Measurements from ENCODE around the gene HPS4.
"Not testable (repeated sequence)": the region's sequence is repeated elsewhere in the genome, so short reads cannot be mapped to it uniquely, and the experiment has no call there.

Gene HPS4

DNA sequence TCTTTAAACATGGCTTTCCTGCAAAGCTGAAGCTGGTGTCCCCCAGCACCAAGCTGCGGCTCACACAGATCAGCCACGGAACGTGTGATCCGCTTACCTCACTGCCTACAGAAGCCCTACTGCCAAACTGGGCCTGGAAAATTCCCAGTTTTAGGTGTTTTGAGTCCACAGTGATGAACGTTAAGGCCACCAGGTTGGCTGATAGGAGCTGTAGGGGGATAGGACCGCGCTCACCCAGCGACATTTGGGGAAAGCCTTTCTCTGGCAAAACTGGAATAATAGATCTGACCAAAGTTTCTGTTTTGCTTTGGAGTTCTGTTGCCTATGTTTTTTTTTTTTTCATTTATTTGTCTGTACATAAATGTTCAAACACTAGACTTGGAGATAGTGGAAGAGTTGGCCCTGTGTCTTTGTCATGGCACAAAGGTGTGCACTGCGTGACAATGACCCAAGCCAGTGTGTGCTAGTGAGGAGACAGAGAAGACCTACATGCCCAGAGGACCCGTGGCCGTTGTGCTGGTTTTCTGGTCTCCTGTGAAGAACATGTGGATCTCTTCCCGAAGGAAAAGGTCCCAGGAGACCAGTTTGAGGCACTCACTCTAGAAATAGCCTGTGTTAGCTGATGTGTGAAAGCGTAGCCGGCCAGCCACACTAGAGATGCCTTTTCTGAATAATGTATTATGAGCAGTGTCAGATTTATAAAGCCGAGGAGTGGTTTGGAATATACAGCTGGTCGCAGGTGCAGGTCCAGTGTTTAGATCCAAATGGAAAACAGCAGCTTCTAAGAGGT lies 39.5 kb downstream of the HPS4 start:
- peaks cover 5% of the 10 kb centered on the region; the same call in 1 of the 2 replicates for H3K36me3 ChIP-seq (ENCODE audit: control insufficient read depth, low read length)
- H3K9me3 ChIP-seq (ENCODE audit: control insufficient read depth, insufficient read depth, low read length), result no peaks in the 10 kb centered on the region
- H3K4me1 ChIP-seq (ENCODE audit: control insufficient read depth, low read length), result peaks cover 3% of the 10 kb centered on the region; the same call in 1 of the 2 replicates
- peaks cover 17% of the 10 kb centered on the region for H3K79me2 ChIP-seq (ENCODE audit: control insufficient read depth, low read length)
- no peaks in the 10 kb centered on the region for H3K9me2 ChIP-seq (replicated peaks; ENCODE audit: control insufficient read depth, low read length)
- H4K20me1 ChIP-seq (ENCODE audit: control insufficient read depth, insufficient read depth, low read depth, low read length), result no peaks in the 10 kb centered on the region
- no peaks in the 10 kb centered on the region for H3K27me3 ChIP-seq (ENCODE audit: control insufficient read depth, low read length)
- no peak overlapping the region for H3K4me2 ChIP-seq (ENCODE audit: low read length)
- no peak overlapping the region for H3K27ac ChIP-seq (ENCODE audit: low read depth, low read length)
- no peak overlapping the region for H3K4me3 ChIP-seq (ENCODE audit: low read length)
- no peak for TF ChIP-seq EZH2phosphoT487 (IDR thresholded peaks at IDR 0.05; ENCODE audit: borderline replicate concordance, low read length)
- TF ChIP-seq, protein P1, sequence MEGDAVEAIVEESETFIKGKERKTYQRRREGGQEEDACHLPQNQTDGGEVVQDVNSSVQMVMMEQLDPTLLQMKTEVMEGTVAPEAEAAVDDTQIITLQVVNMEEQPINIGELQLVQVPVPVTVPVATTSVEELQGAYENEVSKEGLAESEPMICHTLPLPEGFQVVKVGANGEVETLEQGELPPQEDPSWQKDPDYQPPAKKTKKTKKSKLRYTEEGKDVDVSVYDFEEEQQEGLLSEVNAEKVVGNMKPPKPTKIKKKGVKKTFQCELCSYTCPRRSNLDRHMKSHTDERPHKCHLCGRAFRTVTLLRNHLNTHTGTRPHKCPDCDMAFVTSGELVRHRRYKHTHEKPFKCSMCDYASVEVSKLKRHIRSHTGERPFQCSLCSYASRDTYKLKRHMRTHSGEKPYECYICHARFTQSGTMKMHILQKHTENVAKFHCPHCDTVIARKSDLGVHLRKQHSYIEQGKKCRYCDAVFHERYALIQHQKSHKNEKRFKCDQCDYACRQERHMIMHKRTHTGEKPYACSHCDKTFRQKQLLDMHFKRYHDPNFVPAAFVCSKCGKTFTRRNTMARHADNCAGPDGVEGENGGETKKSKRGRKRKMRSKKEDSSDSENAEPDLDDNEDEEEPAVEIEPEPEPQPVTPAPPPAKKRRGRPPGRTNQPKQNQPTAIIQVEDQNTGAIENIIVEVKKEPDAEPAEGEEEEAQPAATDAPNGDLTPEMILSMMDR (IDR thresholded peaks at IDR 0.05; ENCODE audit: low read depth, low read length, poor library complexity, severe bottlenecking), result no peak
- H3F3A ChIP-seq (ENCODE audit: control insufficient read depth, insufficient read depth), result peaks cover 6% of the 10 kb centered on the region; the same call in 1 of the 2 replicates

DNA sequence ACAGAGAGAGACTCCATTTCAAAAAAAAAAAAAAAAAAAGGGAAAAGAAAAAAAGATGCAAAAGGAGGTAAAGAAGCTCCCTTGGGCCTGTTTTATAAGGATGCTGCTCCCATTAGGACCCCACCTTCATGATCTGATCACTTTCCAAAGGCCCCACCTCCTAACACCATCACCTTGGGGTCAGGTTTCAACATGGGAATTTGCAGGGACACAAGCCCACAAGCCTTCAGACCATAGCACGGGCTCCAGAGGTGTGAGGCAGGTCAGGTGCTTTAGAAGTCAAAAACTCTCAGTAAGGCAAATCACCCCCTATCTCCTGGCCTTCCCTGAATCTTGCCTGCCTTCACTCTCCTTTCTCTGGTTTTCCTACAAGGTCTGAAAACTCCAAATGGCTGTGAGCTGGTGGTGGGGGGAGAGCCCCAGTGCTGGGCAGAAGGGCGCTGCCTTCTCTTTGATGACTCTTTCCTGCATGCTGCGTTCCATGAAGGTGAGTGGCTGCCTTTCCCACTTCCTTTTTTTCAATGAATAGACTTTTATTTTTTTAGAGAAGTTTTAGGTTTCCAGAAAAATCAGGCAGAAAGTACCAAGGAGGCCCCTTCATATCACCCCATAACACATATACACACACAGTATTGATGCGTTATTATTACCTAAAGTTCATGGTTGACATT lies 41.4 kb downstream of the HPS4 start:
- H4K20me1 ChIP-seq (ENCODE audit: control insufficient read depth, insufficient read depth, low read depth, low read length), result no peaks in the 10 kb centered on the region
- H3K36me3 ChIP-seq (ENCODE audit: control insufficient read depth, low read length), result peaks cover 3% of the 10 kb centered on the region; the same call in 1 of the 2 replicates
- peaks cover 3% of the 10 kb centered on the region; the same call in 1 of the 2 replicates for H3K4me1 ChIP-seq (ENCODE audit: control insufficient read depth, low read length)
- H3K9me3 ChIP-seq (ENCODE audit: control insufficient read depth, insufficient read depth, low read length), result no peaks in the 10 kb centered on the region
- no peak overlapping the region for H3K27ac ChIP-seq (ENCODE audit: low read depth, low read length)
- peaks cover 3% of the 10 kb centered on the region; the same call in 1 of the 2 replicates for H3F3A ChIP-seq (ENCODE audit: control insufficient read depth, insufficient read depth)
- H3K9me2 ChIP-seq (replicated peaks; ENCODE audit: control insufficient read depth, low read length), result no peaks in the 10 kb centered on the region
- no peak overlapping the region for H3K4me3 ChIP-seq (ENCODE audit: low read length)
- H3K79me2 ChIP-seq (ENCODE audit: control insufficient read depth, low read length), result peaks cover 28% of the 10 kb centered on the region
- no peak for TF ChIP-seq EZH2phosphoT487 (IDR thresholded peaks at IDR 0.05; ENCODE audit: borderline replicate concordance, low read length)
- TF ChIP-seq, protein P1 (IDR thresholded peaks at IDR 0.05; ENCODE audit: low read depth, low read length, poor library complexity, severe bottlenecking), result no peak
- H3K27me3 ChIP-seq (ENCODE audit: control insufficient read depth, low read length), result no peaks in the 10 kb centered on the region
- no peak overlapping the region for H3K4me2 ChIP-seq (ENCODE audit: low read length)

DNA sequence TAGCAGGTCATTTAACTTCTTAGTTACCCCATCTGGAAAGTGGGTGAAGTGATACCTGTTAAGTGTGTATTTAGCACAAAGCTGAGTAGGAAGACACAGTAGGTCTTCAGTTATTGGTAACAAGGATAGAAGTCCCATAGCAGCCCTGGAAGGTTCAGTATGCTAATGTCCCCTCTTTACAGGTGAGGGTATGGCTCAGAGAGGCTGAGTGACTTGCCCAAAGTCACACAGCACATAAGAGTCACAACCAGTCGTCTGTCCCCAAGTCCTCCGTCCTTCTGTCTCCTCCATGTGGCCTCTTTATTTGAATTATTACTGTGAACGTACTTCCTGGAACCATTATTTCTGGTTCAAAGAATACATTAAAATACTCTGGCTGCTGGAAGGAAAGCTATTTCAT lies 44.0 kb downstream of the HPS4 start:
- H4K20me1 ChIP-seq (ENCODE audit: control insufficient read depth, insufficient read depth, low read depth, low read length), result no peaks in the 10 kb centered on the region
- H3K9me3 ChIP-seq (ENCODE audit: control insufficient read depth, insufficient read depth, low read length), result no peaks in the 10 kb centered on the region
- no peak overlapping the region for H3K4me3 ChIP-seq (ENCODE audit: low read length)
- H3K27me3 ChIP-seq (ENCODE audit: control insufficient read depth, low read length), result no peaks in the 10 kb centered on the region
- H3K9me2 ChIP-seq (replicated peaks; ENCODE audit: control insufficient read depth, low read length), result no peaks in the 10 kb centered on the region
- no peak overlapping the region for H3K4me2 ChIP-seq (ENCODE audit: low read length)
- H3K4me1 ChIP-seq (ENCODE audit: control insufficient read depth, low read length), result peaks cover 3% of the 10 kb centered on the region; the same call in 1 of the 2 replicates
- no peak overlapping the region for H3K27ac ChIP-seq (ENCODE audit: low read depth, low read length)
- H3K79me2 ChIP-seq (ENCODE audit: control insufficient read depth, low read length), result peaks cover 46% of the 10 kb centered on the region
- peaks cover 3% of the 10 kb centered on the region; the same call in 1 of the 2 replicates for H3F3A ChIP-seq (ENCODE audit: control insufficient read depth, insufficient read depth)
- TF ChIP-seq, protein P1 (IDR thresholded peaks at IDR 0.05; ENCODE audit: low read depth, low read length, poor library complexity, severe bottlenecking), result no peak
- no peak for TF ChIP-seq EZH2phosphoT487 (IDR thresholded peaks at IDR 0.05; ENCODE audit: borderline replicate concordance, low read length)
- H3K36me3 ChIP-seq (ENCODE audit: control insufficient read depth, low read length), result peaks cover 8% of the 10 kb centered on the region

DNA sequence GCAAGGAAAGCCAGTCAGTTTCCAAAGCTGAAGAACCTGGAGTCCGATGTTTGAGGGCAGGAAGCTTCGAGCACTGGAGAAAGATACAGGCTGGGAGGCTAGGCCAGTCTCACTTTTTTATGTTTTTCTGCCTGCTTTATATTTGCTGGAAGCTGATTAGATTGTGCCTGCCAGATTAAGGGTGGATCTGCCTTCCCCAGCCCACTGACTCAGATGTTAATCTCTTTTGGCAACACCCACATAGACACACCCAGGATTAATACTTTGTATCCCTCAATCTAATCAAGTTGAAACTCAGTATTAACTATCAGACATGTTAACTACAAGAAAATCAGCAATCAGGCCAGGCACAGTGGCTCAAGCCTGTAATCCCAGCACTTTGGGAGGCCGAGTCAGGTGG lies 44.8 kb downstream of the HPS4 start:
- Histone ChIP-seq H3K36me3 (ENCODE audit: control insufficient read depth, low read length) (peaks cover 16% of the 10 kb centered on the region), H3K79me2 (ENCODE audit: control insufficient read depth, low read length) (peaks cover 46% of the 10 kb centered on the region)
- H4K20me1 ChIP-seq (ENCODE audit: control insufficient read depth, insufficient read depth, low read depth, low read length); H3K4me1 ChIP-seq (ENCODE audit: control insufficient read depth, low read length); H3K9me2 ChIP-seq (replicated peaks; ENCODE audit: control insufficient read depth, low read length); H3F3A ChIP-seq (ENCODE audit: control insufficient read depth, insufficient read depth); H3K27ac ChIP-seq (ENCODE audit: low read depth, low read length); H3K9me3 ChIP-seq (ENCODE audit: control insufficient read depth, insufficient read depth, low read length); H3K27me3 ChIP-seq (ENCODE audit: control insufficient read depth, low read length); H3K4me3 ChIP-seq (ENCODE audit: low read length); H3K4me2 ChIP-seq (ENCODE audit: low read length): not testable (repeated sequence)
